ENCODE results near the gene ARHGAP10.

Gene ARHGAP10

DNA sequence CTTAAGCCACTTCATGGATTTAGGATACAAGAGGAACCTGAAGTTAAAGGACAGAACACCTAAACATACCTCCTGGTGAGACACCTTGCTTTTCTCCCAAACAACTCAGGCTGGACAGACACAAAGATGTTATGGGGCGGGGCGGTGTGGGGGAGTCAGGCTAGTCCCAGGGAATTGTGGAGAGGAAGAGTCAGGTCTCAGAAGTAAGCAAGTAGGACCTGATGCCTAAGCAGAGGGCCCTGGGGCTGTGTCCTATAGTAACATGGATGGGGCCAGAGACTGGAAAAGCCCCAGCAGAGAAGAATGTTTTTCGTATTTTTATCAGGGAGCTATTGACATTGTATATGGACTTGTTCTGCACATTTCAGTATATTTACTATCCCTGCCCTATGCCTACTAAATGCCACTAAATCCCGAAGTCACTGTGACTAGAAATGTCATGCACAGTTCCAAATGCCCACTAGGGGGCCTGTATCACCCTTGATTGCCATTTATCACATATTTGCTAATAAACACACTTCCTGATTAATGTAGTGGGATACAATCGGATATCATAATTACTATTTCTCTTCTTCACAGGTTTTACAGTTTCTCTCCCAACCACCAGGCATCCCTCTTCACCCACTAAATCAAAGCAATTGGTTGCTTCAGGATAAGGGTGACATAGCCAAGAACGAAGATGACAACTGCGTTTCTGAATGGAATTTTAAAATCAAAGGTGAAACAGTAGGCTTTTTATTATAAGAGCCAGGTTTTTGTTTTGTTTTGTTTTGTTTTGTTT, 23.8 kb upstream of the ARHGAP10 start:
- Histone ChIP-seq H3K27me3 (ENCODE audit: control insufficient read depth, insufficient read depth, low read length, poor library complexity, severe bottlenecking) (no peaks in the 10 kb centered on the region), H3K9me3 (ENCODE audit: control insufficient read depth, low read length) (no peaks in the 10 kb centered on the region), H3K27ac (ENCODE audit: insufficient read depth, low read depth, low read length, poor library complexity, severe bottlenecking) (no peak overlapping the region), H3K4me1 (ENCODE audit: control insufficient read depth, insufficient read depth, low read length) (no peaks in the 10 kb centered on the region), H3K4me3 (ENCODE audit: insufficient read depth, low read depth, low read length) (no peak overlapping the region), H3K36me3 (ENCODE audit: control insufficient read depth, insufficient read depth, low read length) (no peaks in the 10 kb centered on the region)
- WGBS, 2 experiments, result 72 to 79% methylated on average over 6 to 7 of the region's 7 CpGs

DNA sequence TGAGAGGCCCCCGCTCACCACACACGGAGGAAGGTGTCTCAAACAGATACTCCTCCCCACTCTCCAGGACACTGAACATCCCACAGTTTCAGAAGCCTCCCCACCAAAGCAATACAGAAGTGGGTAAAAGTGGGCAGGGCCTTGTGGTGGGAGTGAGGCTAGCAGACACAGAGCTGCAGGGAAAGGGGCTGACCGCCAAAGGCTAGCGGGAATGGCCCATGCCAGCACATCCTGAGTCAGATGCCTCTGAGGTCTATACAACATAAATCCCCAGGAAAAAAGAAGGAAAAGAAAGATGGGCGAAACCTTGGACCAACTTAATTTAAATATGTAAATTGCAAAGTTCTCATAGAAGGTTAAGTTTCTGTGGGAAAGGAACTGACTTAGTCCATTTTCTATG, 21.9 kb upstream of the ARHGAP10 start:
- H3K27ac ChIP-seq (ENCODE audit: insufficient read depth, low read depth, low read length, poor library complexity, severe bottlenecking), result no peak overlapping the region
- no peaks in the 10 kb centered on the region for H3K9me3 ChIP-seq (ENCODE audit: control insufficient read depth, low read length)
- no peak overlapping the region for H3K4me3 ChIP-seq (ENCODE audit: insufficient read depth, low read depth, low read length)
- H3K27me3 ChIP-seq (ENCODE audit: control insufficient read depth, insufficient read depth, low read length, poor library complexity, severe bottlenecking), result no peaks in the 10 kb centered on the region
- WGBS, 2 experiments, result 85 to 95% methylated on average over 4 to 5 of the region's 5 CpGs
- H3K36me3 ChIP-seq (ENCODE audit: control insufficient read depth, insufficient read depth, low read length), result no peaks in the 10 kb centered on the region
- no peaks in the 10 kb centered on the region for H3K4me1 ChIP-seq (ENCODE audit: control insufficient read depth, insufficient read depth, low read length)

DNA sequence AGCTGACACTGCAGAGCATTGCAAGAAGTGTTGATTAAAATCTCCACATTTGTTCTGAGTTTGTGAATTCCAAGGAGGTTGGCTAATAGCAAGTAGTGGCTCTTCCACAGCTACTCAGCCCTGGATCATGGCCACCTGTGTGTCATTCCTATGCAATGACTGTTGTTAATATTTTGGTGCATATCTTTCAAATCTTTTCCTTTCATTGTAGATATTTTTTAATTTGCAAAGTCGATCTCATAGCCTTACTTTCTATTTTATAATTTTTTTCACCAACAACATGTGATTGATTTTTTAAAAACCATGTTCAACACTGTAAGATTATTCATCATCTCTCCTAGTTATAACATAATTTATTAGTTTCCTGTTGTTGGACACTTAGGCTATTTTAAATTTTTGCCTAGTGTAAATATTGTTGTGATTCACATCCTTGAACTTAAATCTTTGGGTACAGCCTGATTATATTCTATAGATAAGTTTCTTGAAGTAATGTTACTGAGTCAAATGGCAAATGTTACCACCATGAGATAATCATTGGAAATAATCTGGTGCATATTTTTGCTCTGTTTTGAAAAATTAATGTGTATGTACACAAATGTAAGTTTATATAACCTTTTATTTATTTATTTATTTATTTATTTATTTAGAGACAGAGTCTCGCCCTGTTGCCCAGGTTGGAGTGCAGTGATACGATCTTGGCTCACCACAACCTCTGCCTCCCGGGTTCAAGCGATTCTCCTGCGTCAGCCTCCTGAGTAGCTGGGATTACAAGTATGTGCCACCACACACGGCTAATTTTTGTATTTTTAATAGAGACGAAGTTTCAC, 17.1 kb upstream of the ARHGAP10 start:
- no peaks in the 10 kb centered on the region for H3K4me1 ChIP-seq (ENCODE audit: control insufficient read depth, insufficient read depth, low read length)

DNA sequence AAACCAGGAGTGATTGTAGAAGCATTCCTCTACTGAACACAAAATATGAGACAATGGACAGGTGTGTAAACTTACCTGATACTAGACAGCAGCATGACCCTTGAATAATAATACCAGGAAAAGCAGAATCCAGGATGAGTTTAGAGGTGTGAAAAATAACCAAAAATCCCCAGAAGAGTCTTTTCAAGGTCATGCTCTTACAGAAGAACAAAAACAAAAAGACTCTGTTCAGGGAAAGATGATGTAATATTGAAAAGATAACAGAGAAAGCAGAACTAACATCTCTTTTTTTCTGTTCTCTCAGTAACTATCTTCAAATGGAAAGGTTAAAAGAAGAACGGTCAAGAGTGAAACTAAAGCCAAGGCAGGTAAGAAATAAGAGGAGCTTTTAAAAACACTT, 14.0 kb upstream of the ARHGAP10 start:
- Histone ChIP-seq H3K27me3 (ENCODE audit: control insufficient read depth, insufficient read depth, low read length, poor library complexity, severe bottlenecking) (peaks cover 53% of the 10 kb centered on the region), H3K4me1 (ENCODE audit: control insufficient read depth, insufficient read depth, low read length) (no peaks in the 10 kb centered on the region), H3K9me3 (ENCODE audit: control insufficient read depth, low read length) (no peaks in the 10 kb centered on the region), H3K36me3 (ENCODE audit: control insufficient read depth, insufficient read depth, low read length) (no peaks in the 10 kb centered on the region), H3K27ac (ENCODE audit: insufficient read depth, low read depth, low read length, poor library complexity, severe bottlenecking) (no peak overlapping the region), H3K4me3 (ENCODE audit: insufficient read depth, low read depth, low read length) (no peak overlapping the region)
- WGBS, 2 experiments, result 100% methylated on average over 1 of the region's 1 CpG; no CpG with 5 or more reads in 1 of the 2 experiments

More for the DNA sequence above, 17.1 kb upstream of the ARHGAP10 start:
- Histone ChIP-seq H3K9me3 (ENCODE audit: control insufficient read depth, low read length) (no peaks in the 10 kb centered on the region), H3K4me3 (ENCODE audit: insufficient read depth, low read depth, low read length) (no peak overlapping the region), H3K36me3 (ENCODE audit: control insufficient read depth, insufficient read depth, low read length) (no peaks in the 10 kb centered on the region), H3K27ac (ENCODE audit: insufficient read depth, low read depth, low read length, poor library complexity, severe bottlenecking) (no peak overlapping the region), H3K27me3 (ENCODE audit: control insufficient read depth, insufficient read depth, low read length, poor library complexity, severe bottlenecking) (peaks cover 23% of the 10 kb centered on the region)
- 92 to 98% methylated on average over 7 to 8 of the region's 8 CpGs for WGBS, 2 experiments

DNA sequence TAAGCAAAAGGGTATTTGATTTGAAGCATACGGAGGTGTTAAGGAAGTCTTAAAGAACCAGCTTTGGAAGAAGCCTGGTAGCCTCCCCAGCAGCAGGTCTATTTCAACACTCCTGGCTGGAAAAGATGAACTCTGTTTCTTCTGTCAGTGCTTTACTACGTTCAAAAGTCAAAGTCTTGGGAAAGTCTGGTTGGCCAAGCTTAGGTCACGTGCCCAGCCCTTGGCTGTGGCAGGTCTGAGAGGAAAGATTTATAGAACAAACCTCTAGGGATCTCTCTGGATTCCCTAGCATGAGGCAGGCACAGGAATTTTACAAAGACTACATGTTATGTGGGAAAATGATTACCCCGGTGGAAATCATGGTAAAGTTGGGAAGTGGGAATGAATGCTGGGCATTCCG, 8.6 kb upstream of the ARHGAP10 start:
- H3K9me3 ChIP-seq (ENCODE audit: control insufficient read depth, low read length), result no peaks in the 10 kb centered on the region
- no peaks in the 10 kb centered on the region for H3K4me1 ChIP-seq (ENCODE audit: control insufficient read depth, insufficient read depth, low read length)
- no peaks in the 10 kb centered on the region for H3K36me3 ChIP-seq (ENCODE audit: control insufficient read depth, insufficient read depth, low read length)
- no peak overlapping the region for H3K27ac ChIP-seq (ENCODE audit: insufficient read depth, low read depth, low read length, poor library complexity, severe bottlenecking)
- 93% methylated on average over 5 of the region's 5 CpGs for WGBS, 2 experiments
- H3K4me3 ChIP-seq (ENCODE audit: insufficient read depth, low read depth, low read length), result no peak overlapping the region
- H3K27me3 ChIP-seq (ENCODE audit: control insufficient read depth, insufficient read depth, low read length, poor library complexity, severe bottlenecking), result peaks cover 88% of the 10 kb centered on the region

DNA sequence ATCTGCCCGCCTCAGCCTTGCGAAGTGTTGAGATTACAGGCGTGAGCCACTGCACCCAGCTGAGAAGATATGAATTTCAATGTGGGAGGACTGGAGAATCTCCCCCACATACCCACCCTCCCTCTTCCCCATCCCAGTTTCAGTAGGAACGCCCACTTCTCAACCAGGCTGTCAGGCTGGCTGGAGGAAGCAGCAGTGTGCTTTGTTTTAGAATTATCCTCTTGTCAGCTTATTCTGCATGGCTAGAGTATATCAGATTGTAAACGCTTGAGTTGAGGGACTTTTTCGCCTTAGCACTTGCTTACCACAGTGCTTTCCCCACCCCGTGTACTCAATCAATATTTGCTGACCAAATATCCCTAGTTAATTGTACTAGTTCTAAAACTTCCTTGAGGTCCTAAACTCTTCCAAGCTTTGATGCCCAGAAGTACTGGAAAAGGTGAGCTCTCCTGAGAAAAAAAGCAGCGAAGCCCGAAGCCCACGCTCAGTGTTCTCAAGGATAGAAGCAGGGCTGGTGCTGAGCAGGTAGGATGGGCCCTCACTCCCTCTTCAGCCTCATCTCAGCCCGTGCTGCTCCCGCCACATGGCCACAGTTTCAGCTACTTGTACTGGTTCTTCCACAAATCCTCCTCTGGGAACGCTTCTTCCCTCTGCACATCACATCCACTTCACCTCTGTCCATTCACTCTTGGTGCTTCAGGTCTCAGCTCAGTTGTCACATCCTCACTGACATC, 7.3 kb upstream of the ARHGAP10 start:
- Histone ChIP-seq H3K4me3 (ENCODE audit: insufficient read depth, low read depth, low read length) (no peak overlapping the region), H3K36me3 (ENCODE audit: control insufficient read depth, insufficient read depth, low read length) (no peaks in the 10 kb centered on the region), H3K27me3 (ENCODE audit: control insufficient read depth, insufficient read depth, low read length, poor library complexity, severe bottlenecking) (peaks cover 91% of the 10 kb centered on the region), H3K4me1 (ENCODE audit: control insufficient read depth, insufficient read depth, low read length) (no peaks in the 10 kb centered on the region), H3K9me3 (ENCODE audit: control insufficient read depth, low read length) (no peaks in the 10 kb centered on the region), H3K27ac (ENCODE audit: insufficient read depth, low read depth, low read length, poor library complexity, severe bottlenecking) (no peak overlapping the region)
- 77 to 80% methylated on average over 13 of the region's 13 CpGs for WGBS, 2 experiments

DNA sequence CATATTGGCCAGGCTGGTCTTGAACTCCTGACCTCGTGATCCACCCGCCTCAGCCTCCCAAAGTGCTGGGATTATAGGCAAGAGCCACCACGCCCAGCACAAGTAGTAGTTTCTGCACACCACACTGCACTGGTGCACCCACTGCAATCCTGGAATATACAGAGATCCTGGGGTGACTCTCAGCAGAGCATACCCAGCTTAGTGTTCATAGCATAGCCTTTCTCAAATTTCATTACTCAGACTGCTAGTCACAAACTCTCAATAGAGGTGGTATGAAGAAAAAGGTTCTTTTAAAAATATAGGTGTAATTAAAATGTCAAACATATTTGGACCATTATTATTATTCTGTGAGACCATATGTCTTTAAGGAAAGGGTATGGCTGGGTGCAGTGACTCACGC, 6.2 kb upstream of the ARHGAP10 start:
- no peaks in the 10 kb centered on the region for H3K36me3 ChIP-seq (ENCODE audit: control insufficient read depth, insufficient read depth, low read length)
- H3K4me1 ChIP-seq (ENCODE audit: control insufficient read depth, insufficient read depth, low read length), result peaks cover 2% of the 10 kb centered on the region
- H3K4me3 ChIP-seq (ENCODE audit: insufficient read depth, low read depth, low read length), result no peak overlapping the region
- no peaks in the 10 kb centered on the region for H3K9me3 ChIP-seq (ENCODE audit: control insufficient read depth, low read length)
- peaks cover 94% of the 10 kb centered on the region for H3K27me3 ChIP-seq (ENCODE audit: control insufficient read depth, insufficient read depth, low read length, poor library complexity, severe bottlenecking)
- no peak overlapping the region for H3K27ac ChIP-seq (ENCODE audit: insufficient read depth, low read depth, low read length, poor library complexity, severe bottlenecking)
- WGBS, 2 experiments, result 90% methylated on average over 4 of the region's 4 CpGs

DNA sequence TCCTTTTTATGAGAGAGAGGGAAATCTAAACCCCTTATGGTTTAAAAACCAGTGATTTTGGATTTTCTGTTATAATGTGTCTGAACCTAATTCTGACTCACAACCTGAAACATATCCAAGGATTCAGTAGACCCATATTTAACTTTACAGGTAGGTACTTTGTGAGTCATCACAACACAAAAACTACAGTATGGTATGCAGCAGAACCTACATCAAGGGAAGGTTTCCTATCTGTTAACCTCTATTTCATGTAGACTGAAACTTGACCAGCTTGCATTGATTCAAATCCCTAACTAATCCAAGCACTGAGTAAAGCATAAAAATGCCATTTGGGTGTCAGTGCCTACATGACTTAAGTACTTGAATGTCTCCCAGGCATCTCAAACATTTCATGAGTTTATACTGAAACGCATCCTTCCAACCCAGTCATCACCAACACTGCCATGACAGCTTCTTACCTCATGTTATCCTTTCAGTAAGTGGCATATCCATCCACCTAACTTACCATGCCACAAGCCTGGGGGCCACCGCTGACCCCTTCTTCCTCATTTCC, 4.3 kb upstream of the ARHGAP10 start:
- Histone ChIP-seq H3K4me1 (ENCODE audit: control insufficient read depth, insufficient read depth, low read length) (peaks cover 10% of the 10 kb centered on the region), H3K9me3 (ENCODE audit: control insufficient read depth, low read length) (no peaks in the 10 kb centered on the region)
- WGBS, 2 experiments, result 95% methylated on average over 2 of the region's 2 CpGs

DNA sequence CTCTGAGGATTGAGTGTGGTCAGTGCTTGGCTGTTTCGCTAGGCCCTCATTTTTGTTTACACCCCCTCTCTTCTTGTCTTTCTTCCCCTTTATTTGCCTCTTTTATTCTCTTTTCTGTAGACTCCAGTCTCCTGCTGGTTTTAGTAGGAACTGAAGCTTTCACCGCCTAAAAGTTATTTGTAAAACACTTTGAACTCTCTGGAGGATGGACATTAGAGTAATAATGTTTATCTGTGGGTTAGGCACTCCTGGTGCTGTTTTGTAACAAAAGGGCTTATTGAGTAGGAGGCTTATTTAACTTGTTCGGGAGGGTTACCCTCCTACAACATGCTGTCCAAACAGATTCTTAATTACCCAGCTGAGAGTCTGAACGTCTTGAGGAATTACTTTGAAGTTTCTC, 1.6 kb upstream of the ARHGAP10 start:
- Histone ChIP-seq H3K27ac (ENCODE audit: insufficient read depth, low read depth, low read length, poor library complexity, severe bottlenecking) (no peak overlapping the region), H3K4me3 (ENCODE audit: insufficient read depth, low read depth, low read length) (no peak overlapping the region), H3K27me3 (ENCODE audit: control insufficient read depth, insufficient read depth, low read length, poor library complexity, severe bottlenecking) (peaks cover 100% of the 10 kb centered on the region), H3K36me3 (ENCODE audit: control insufficient read depth, insufficient read depth, low read length) (no peaks in the 10 kb centered on the region), H3K4me1 (ENCODE audit: control insufficient read depth, insufficient read depth, low read length) (peaks cover 19% of the 10 kb centered on the region), H3K9me3 (ENCODE audit: control insufficient read depth, low read length) (no peaks in the 10 kb centered on the region)
- WGBS, 2 experiments, result 0 to 3% methylated on average over 2 to 4 of the region's 4 CpGs

More for the DNA sequence above, 4.3 kb upstream of the ARHGAP10 start:
- H3K27ac ChIP-seq (ENCODE audit: insufficient read depth, low read depth, low read length, poor library complexity, severe bottlenecking), result no peak overlapping the region
- no peak overlapping the region for H3K4me3 ChIP-seq (ENCODE audit: insufficient read depth, low read depth, low read length)
- H3K36me3 ChIP-seq (ENCODE audit: control insufficient read depth, insufficient read depth, low read length), result no peaks in the 10 kb centered on the region
- H3K27me3 ChIP-seq (ENCODE audit: control insufficient read depth, insufficient read depth, low read length, poor library complexity, severe bottlenecking), result peaks cover 94% of the 10 kb centered on the region

Data from ectodermal cell (in vitro differentiated cells).